Suprapubic skin (tissue), 4 donors: Measurements from ENCODE around the gene MED20.

Source experiments
- EP300 ChIP-seq: sonication (generic); formaldehyde crosslinking; IDR thresholded peaks from one replicate; pipeline ENCODE4 v1.6.1; 2017; ENCODE audit warnings: antibody characterized with exemption
- POLR2AphosphoS5 ChIP-seq, 3 donors: sonication (generic); formaldehyde crosslinking; IDR thresholded peaks; one replicate each; pipeline ENCODE4 v1.6.1; 2017; ENCODE audit warnings: antibody characterized with exemption in 3 of 3
- TF ChIP-seq, protein P1 (sequence below), 2 donors: fragments of 200-600 bp in 1 of 2; fragments of 450-650 bp in 1 of 2; sonication (generic) in 1 of 2; IDR thresholded peaks; one replicate each; pipeline ENCODE4 v1.5.1; 2016 to 2019; ENCODE audit warnings: antibody characterized with exemption in 2 of 2, mild to moderate bottlenecking in 1 of 2, moderate library complexity in 1 of 2

DNA sequence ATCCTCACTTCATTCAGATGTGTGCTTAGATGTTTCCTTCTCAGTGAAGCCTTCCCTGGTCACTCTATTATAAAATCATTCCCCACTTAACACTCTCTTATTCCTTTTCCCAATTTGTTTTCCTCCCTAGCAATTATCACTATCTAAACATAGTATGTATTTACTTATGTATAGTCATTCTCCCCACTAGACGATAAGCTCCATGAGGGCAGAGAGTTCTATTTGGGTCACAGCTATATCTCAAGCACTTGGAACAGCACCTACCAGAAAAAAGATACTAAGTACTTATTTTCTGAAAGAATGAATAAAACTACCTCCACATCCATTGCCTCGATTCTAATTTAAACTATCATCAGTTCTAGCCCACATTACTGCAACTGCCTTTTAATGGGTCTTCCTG lies 62.2 kb downstream of the MED20 start:
- TF ChIP-seq, protein P1, sequence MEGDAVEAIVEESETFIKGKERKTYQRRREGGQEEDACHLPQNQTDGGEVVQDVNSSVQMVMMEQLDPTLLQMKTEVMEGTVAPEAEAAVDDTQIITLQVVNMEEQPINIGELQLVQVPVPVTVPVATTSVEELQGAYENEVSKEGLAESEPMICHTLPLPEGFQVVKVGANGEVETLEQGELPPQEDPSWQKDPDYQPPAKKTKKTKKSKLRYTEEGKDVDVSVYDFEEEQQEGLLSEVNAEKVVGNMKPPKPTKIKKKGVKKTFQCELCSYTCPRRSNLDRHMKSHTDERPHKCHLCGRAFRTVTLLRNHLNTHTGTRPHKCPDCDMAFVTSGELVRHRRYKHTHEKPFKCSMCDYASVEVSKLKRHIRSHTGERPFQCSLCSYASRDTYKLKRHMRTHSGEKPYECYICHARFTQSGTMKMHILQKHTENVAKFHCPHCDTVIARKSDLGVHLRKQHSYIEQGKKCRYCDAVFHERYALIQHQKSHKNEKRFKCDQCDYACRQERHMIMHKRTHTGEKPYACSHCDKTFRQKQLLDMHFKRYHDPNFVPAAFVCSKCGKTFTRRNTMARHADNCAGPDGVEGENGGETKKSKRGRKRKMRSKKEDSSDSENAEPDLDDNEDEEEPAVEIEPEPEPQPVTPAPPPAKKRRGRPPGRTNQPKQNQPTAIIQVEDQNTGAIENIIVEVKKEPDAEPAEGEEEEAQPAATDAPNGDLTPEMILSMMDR (IDR thresholded peaks at IDR 0.05) = no peak
- no peak for TF ChIP-seq EP300
- no peak for TF ChIP-seq POLR2AphosphoS5 (IDR thresholded peaks at IDR 0.05)
